Keratinocyte (primary cell): ENCODE data around the gene SRRD.

Experiments used
- CTCF ChIP-seq, 3 experiments: IDR thresholded peaks in 1 of 3; conservative IDR thresholded peaks in 1 of 3; optimal IDR thresholded peaks in 1 of 3; 2 replicates in 2 of 3; 3 replicates in 1 of 3; pipeline versions ENCODE3 to v1.5.1; 2011; ENCODE audit warnings: low read length in 3 of 3, mild to moderate bottlenecking in 3 of 3, moderate library complexity in 2 of 3, control low read depth in 1 of 3, inconsistent platforms in 1 of 3; ENCODE audit not compliant: insufficient read depth in 2 of 3; ENCODE audit errors: extremely low read depth in 1 of 3
- EZH2 ChIP-seq: IDR thresholded peaks from one replicate; pipeline ENCODE4 v1.6.1; 2012; ENCODE audit warnings: inconsistent platforms, mild to moderate bottlenecking, low read length, moderate library complexity

DNA sequence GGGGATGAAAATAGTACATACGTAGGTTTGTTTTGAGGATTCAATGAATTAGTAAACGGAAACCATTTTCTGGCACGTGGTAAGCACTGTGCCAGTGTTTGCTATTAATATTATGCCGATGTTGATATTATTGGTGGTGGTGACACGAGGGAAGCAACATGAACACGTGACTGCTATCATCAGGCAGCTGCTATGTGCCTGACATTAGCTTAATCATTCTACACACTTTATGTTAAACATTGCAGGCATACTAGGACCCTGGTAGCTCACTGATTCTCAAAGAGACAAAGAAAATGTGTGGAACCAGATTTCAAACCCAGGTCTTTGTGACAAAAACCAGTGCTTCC lies 656 bp downstream of the SRRD start:
- TF ChIP-seq EZH2 (no peak), CTCF (optimal IDR thresholded peaks at IDR 0.05 in 1 of 3, IDR thresholded peaks at IDR 0.05 in 1 of 3, conservative IDR thresholded peaks at IDR 0.05 in 1 of 3; ENCODE audit: extremely low read depth in 1 of 3, insufficient read depth in 2 of 3, low read length in 3 of 3) (no peak)
